Naive B cell (primary cell): ENCODE results near the gene HLA-G. TPM values are rescaled to one million over a fixed set of nuclear protein-coding genes. Genes with fewer than 3 reads are reported as not detected.
A peak's percentile ranks its signal among the peaks of the same experiment; 100 is the strongest.
"Not testable (repeated sequence)": the region's sequence is repeated elsewhere in the genome, so short reads cannot be mapped to it uniquely, and the experiment has no call there.

ENCODE experiments used
- ATAC-seq, 2 donors: fragments of 150-1000 bp; cut with Tn5 transposase; 2 replicates each; pipeline ENCODE4 v1.10.0; 2021; ENCODE audit warnings: low read depth in 2 of 2, mild to moderate bottlenecking in 2 of 2, moderate library complexity in 2 of 2
- DNase-seq: peaks from one replicate; pipeline ENCODE4 v3.0.0; 2022
- H3K27ac Mint-ChIP-seq, 6 donors: one replicate each; pipeline ENCODE4 v1.8.0; 2020 to 2022; ENCODE audit warnings: mild to moderate bottlenecking in 6 of 6, mixed read lengths in 6 of 6, moderate library complexity in 5 of 6, inconsistent platforms in 2 of 6
- H3K27me3 Mint-ChIP-seq, 3 donors: one replicate each; pipeline ENCODE4 v1.8.0; 2021 to 2022; ENCODE audit warnings: mixed read lengths in 3 of 3, mild to moderate bottlenecking in 1 of 3
- H3K36me3 Mint-ChIP-seq, 2 donors: one replicate each; pipeline ENCODE4 v1.8.0; 2020 to 2022; ENCODE audit warnings: mixed read lengths in 2 of 2, inconsistent platforms in 1 of 2, mild to moderate bottlenecking in 1 of 2
- H3K4me1 Mint-ChIP-seq, 3 donors: one replicate each; pipeline ENCODE4 v1.8.0; 2020 to 2022; ENCODE audit warnings: mixed read lengths in 3 of 3, inconsistent platforms in 1 of 3, mild to moderate bottlenecking in 1 of 3, moderate library complexity in 1 of 3
- H3K4me3 Mint-ChIP-seq, 8 donors: one replicate each; pipeline ENCODE4 v1.8.0; 2020 to 2022; ENCODE audit warnings: mild to moderate bottlenecking in 8 of 8, mixed read lengths in 8 of 8, moderate library complexity in 8 of 8, inconsistent platforms in 2 of 8
- H3K9me3 Mint-ChIP-seq, 7 donors: one replicate each; pipeline ENCODE4 v1.8.0; 2020 to 2022; ENCODE audit warnings: mixed read lengths in 7 of 7, mild to moderate bottlenecking in 5 of 7, inconsistent platforms in 2 of 7, moderate library complexity in 1 of 7
- polyA plus RNA-seq, 6 donors: library from polyadenylated mRNA; unstranded; fragments of 300-500 nt; fragmentation: Illumina TruSeq; gene quantifications; one replicate each; pipeline ENCODE4 v1.2.3, GENCODE V29; 2021; ENCODE audit warnings: low read depth in 6 of 6

HLA-G gene
- 1 to 10 TPM in 5 of 6 donors, under 1 TPM in 1; 0.23 to 5.5 (median 1.4) TPM for polyA plus RNA-seq

GRCh38 chr6:29827579-29828470, at the start of gene HLA-G:
Gene HLA-G (plus strand): TSS chr6:29827825. CDS start chr6:29827845, 20 bp downstream.
- H3K4me1 Mint-ChIP-seq, result peaks cover 0 to 12% (median 10%) of the 10 kb centered on the region in 3 donors
- H3K27me3 Mint-ChIP-seq, result peaks cover 69 to 93% (median 79%) of the 10 kb centered on the region in 3 donors
- H3K27ac Mint-ChIP-seq, result peak within 1 kb of the TSS in 1 of 6 donors; percentile 69
- peaks cover 0 to 11% (median 6%) of the 10 kb centered on the region in 7 donors for H3K9me3 Mint-ChIP-seq
- peak; percentile 24 to 37 for ATAC-seq
- peak within 1 kb of the TSS; percentile 65 to 87 (median 75) for H3K4me3 Mint-ChIP-seq
- H3K36me3 Mint-ChIP-seq, result no peaks in the 10 kb centered on the region
- DNase-seq, result no peak

- not testable (repeated sequence) for DNase-seq, H3K27ac Mint-ChIP-seq, H3K4me3 Mint-ChIP-seq, ATAC-seq, H3K4me1 Mint-ChIP-seq, H3K36me3 Mint-ChIP-seq
- Mint-ChIP-seq H3K9me3 (peaks cover 0 to 25% (median 7%) of the 10 kb centered on the region in 7 donors), H3K27me3 (peaks cover 23 to 67% (median 40%) of the 10 kb centered on the region in 3 donors)
These were observed 47.5 kb upstream of the HLA-G start for GRCh38 chr6:29780019-29780698.

DNA sequence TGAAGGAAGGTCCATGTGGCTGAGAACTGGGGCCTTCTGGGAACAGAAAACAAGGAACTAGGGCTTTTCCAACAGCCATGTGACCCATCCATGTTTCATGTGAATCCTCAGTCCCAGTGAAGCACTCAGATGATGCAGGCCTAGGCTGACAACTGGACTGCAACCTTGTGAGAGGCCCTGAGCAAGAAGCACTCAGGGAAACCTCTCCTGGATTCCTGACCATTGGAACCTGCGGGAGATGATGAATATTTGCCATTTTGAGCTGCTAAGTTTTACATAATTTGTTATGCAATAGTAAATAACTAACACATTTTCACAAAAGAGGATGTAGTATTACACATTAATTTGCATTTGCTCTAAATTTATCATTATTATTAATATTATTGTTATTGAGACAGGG, 38.4 kb upstream of the HLA-G start:
- Mint-ChIP-seq H3K4me3 (peak overlapping the region in 1 of 8 donors; percentile 28), H3K9me3 (peaks cover 4 to 24% (median 13%) of the 10 kb centered on the region in 7 donors), H3K27ac (no peak overlapping the region), H3K4me1 (peaks cover 7 to 27% (median 16%) of the 10 kb centered on the region in 3 donors), H3K36me3 (peaks cover 8 to 11% of the 10 kb centered on the region in 2 donors), H3K27me3 (peaks cover 27 to 60% (median 50%) of the 10 kb centered on the region in 3 donors)
- no peak for ATAC-seq
- no peak for DNase-seq

DNA sequence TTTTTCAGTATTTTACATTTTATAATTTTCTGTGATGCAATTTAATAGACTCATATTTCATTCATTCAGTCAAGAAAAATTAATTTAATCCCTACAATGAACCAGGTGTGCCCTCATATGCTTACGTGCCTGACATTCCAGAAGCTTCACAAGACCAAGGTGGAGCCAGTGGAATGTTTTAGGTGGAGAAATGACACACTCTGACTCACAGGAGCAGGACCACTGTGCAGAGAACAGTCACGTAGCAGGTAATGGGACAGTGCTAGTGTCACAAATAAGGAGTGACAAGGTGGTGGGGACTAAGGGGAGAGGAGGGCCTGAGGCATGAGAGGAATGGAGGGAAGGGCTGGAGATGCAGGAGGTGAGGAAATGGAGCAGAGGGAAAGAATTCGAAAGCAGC, 37.0 kb upstream of the HLA-G start:
- peaks cover 4 to 17% (median 8%) of the 10 kb centered on the region in 7 donors for H3K9me3 Mint-ChIP-seq
- ATAC-seq (no peak), DNase-seq (no peak)
- H3K36me3 Mint-ChIP-seq, result peaks cover 8 to 11% of the 10 kb centered on the region in 2 donors
- H3K4me3 Mint-ChIP-seq, result peak overlapping the region in 3 of 8 donors; percentile 31 to 81 (median 57)
- H3K27ac Mint-ChIP-seq, result no peak overlapping the region
- peaks cover 33 to 58% (median 54%) of the 10 kb centered on the region in 3 donors for H3K27me3 Mint-ChIP-seq
- peaks cover 7 to 27% (median 16%) of the 10 kb centered on the region in 3 donors for H3K4me1 Mint-ChIP-seq

- peaks cover 28 to 58% (median 54%) of the 10 kb centered on the region in 3 donors for H3K27me3 Mint-ChIP-seq
- H3K36me3 Mint-ChIP-seq, result peaks cover 8 to 11% of the 10 kb centered on the region in 2 donors
- H3K27ac Mint-ChIP-seq, result peak overlapping the region in 2 of 6 donors; percentile 83 to 84
- ATAC-seq (no peak), DNase-seq (no peak)
- H3K4me1 Mint-ChIP-seq, result peaks cover 7 to 27% (median 16%) of the 10 kb centered on the region in 3 donors
- H3K9me3 Mint-ChIP-seq, result peaks cover 4 to 17% (median 8%) of the 10 kb centered on the region in 7 donors
- peak overlapping the region; percentile 81 to 97 (median 90) for H3K4me3 Mint-ChIP-seq
These were observed 36.5 kb upstream of the HLA-G start for GRCh38 chr6:29791162-29791561.

- Mint-ChIP-seq H3K27ac (peak overlapping the region in 5 of 6 donors; percentile 47 to 84 (median 75)), H3K36me3 (peaks cover 8 to 11% of the 10 kb centered on the region in 2 donors), H3K9me3 (peaks cover 4 to 17% (median 8%) of the 10 kb centered on the region in 7 donors), H3K4me3 (peak overlapping the region; percentile 81 to 97 (median 90)), H3K27me3 (peaks cover 28 to 57% (median 51%) of the 10 kb centered on the region in 3 donors), H3K4me1 (peaks cover 7 to 27% (median 16%) of the 10 kb centered on the region in 3 donors)
- peak in 1 of 2 donors; percentile 28 for ATAC-seq
- DNase-seq, result no peak
These were observed 35.9 kb upstream of the HLA-G start for GRCh38 chr6:29791786-29792122.

- Mint-ChIP-seq H3K27me3 (peaks cover 27 to 56% (median 46%) of the 10 kb centered on the region in 3 donors), H3K36me3 (peaks cover 8 to 10% of the 10 kb centered on the region in 2 donors), H3K4me1 (peaks cover 7 to 27% (median 16%) of the 10 kb centered on the region in 3 donors), H3K27ac (peak overlapping the region in 5 of 6 donors; percentile 78 to 94 (median 84)), H3K9me3 (peaks cover 4 to 17% (median 11%) of the 10 kb centered on the region in 7 donors), H3K4me3 (peak overlapping the region; percentile 81 to 97 (median 90))
- ATAC-seq, result peak; percentile 83 to 88
- DNase-seq, result peak; percentile 62
These were observed 35.2 kb upstream of the HLA-G start for GRCh38 chr6:29792123-29793035.

DNA sequence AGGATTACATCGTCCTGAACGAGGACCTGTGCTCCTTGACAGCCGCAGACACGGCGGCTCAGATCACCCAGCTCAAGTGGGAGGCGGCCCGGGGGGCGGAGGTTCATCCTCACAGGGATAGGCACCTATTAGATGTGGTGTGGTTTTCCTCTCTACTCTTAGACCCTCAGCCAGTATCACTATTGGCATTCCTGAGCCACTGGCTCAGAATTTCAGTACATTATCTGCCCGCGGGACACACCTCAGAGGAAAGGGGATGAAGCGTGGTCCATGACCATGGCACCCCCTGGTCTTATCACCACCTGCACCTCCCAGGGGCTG, 34.6 kb upstream of the HLA-G start:
- H3K27me3 Mint-ChIP-seq, result peaks cover 22 to 54% (median 39%) of the 10 kb centered on the region in 3 donors
- no peak for DNase-seq

GRCh38 chr6:29793796-29794195, 33.8 kb upstream of the HLA-G start:
- Mint-ChIP-seq H3K36me3 (peaks cover 0 to 4% of the 10 kb centered on the region in 2 donors), H3K9me3 (peaks cover 0 to 5% (median 2%) of the 10 kb centered on the region in 7 donors), H3K27me3 (peaks cover 25 to 53% (median 36%) of the 10 kb centered on the region in 3 donors), H3K27ac (no peak overlapping the region), H3K4me1 (peaks cover 7 to 27% (median 16%) of the 10 kb centered on the region in 3 donors), H3K4me3 (peak overlapping the region in 6 of 8 donors; percentile 41 to 92 (median 87))
- ATAC-seq (no peak), DNase-seq (no peak)

More for the DNA sequence above, 34.6 kb upstream of the HLA-G start:
- H3K4me3 Mint-ChIP-seq, result peak overlapping the region; percentile 81 to 97 (median 90)
- peak overlapping the region in 4 of 6 donors; percentile 79 to 91 (median 82) for H3K27ac Mint-ChIP-seq
- H3K4me1 Mint-ChIP-seq, result peaks cover 7 to 27% (median 16%) of the 10 kb centered on the region in 3 donors
- H3K36me3 Mint-ChIP-seq, result peaks cover 3 to 8% of the 10 kb centered on the region in 2 donors
- peaks cover 2 to 11% (median 8%) of the 10 kb centered on the region in 7 donors for H3K9me3 Mint-ChIP-seq
- ATAC-seq, result peak in 1 of 2 donors; percentile 22

- DNase-seq (no peak), ATAC-seq (no peak)
- H3K27me3 Mint-ChIP-seq, result peaks cover 24 to 55% (median 33%) of the 10 kb centered on the region in 3 donors
- H3K36me3 Mint-ChIP-seq, result no peaks in the 10 kb centered on the region
- peak overlapping the region in 1 of 8 donors; percentile 12 for H3K4me3 Mint-ChIP-seq
- H3K9me3 Mint-ChIP-seq, result peaks cover 0 to 3% (median 0%) of the 10 kb centered on the region in 7 donors
- peaks cover 7 to 27% (median 16%) of the 10 kb centered on the region in 3 donors for H3K4me1 Mint-ChIP-seq
- no peak overlapping the region for H3K27ac Mint-ChIP-seq
These were observed 31.6 kb upstream of the HLA-G start for GRCh38 chr6:29796026-29796425.

DNA sequence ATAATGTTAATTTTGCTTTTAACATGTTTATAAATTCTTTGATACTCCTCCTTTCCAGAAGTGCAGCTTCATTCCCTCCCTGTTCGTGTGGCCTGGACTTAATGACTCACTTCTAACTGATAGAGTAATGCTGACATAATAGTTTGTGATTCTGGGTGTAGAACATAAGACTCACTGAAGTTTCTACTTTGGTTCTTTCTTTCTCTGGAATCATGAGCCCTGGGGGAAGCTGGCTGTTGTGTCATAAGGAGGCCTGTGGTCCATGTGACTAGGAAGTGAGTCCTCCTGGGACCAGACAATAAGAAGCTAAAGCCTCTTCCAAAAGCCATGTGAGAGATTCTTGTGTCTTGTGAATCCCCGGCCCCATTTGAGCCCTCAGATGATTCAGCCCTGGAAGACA, 30.5 kb upstream of the HLA-G start:
- no peak for ATAC-seq
- peak overlapping the region in 1 of 8 donors; percentile 43 for H3K4me3 Mint-ChIP-seq
- H3K27me3 Mint-ChIP-seq, result peaks cover 24 to 64% (median 33%) of the 10 kb centered on the region in 3 donors
- no peaks in the 10 kb centered on the region for H3K36me3 Mint-ChIP-seq
- no peak overlapping the region for H3K27ac Mint-ChIP-seq
- H3K9me3 Mint-ChIP-seq, result peaks cover 0 to 3% (median 0%) of the 10 kb centered on the region in 7 donors
- H3K4me1 Mint-ChIP-seq, result peaks cover 4 to 16% (median 7%) of the 10 kb centered on the region in 3 donors
- DNase-seq, result no peak

- no peaks in the 10 kb centered on the region for H3K36me3 Mint-ChIP-seq
- H3K9me3 Mint-ChIP-seq, result peaks cover 0 to 3% (median 0%) of the 10 kb centered on the region in 7 donors
- H3K27me3 Mint-ChIP-seq, result peaks cover 24 to 66% (median 36%) of the 10 kb centered on the region in 3 donors
- H3K4me3 Mint-ChIP-seq, result no peak overlapping the region
- DNase-seq (no peak), ATAC-seq (no peak)
- peaks cover 4 to 7% (median 5%) of the 10 kb centered on the region in 3 donors for H3K4me1 Mint-ChIP-seq
- no peak overlapping the region for H3K27ac Mint-ChIP-seq
These were observed 29.7 kb upstream of the HLA-G start for GRCh38 chr6:29797966-29798365.
